Stimulated activated CD8-positive, alpha-beta memory T cell treated with anti-CD3 and anti-CD28 coated beads, Interleukin-4, amount 100 ng/mL, for 48 hours (primary cell): ENCODE data around the gene CREB5.

Source experiments
- DNase-seq: peaks from one replicate; pipeline ENCODE4 v3.0.0-alpha.2; 2020

The CREB5 gene

GRCh38 chr7:28872226-28872625, 459.9 kb downstream of the CREB5 start:
- no peak for DNase-seq

GRCh38 chr7:28873365-28873764, 461.0 kb downstream of the CREB5 start:
- DNase-seq = no peak

GRCh38 chr7:28874001-28874400, 461.7 kb downstream of the CREB5 start:
- no peak for DNase-seq
